PC-3 (cell line): Measurements from ENCODE around the gene RASSF4. TPM values are rescaled to one million over a fixed set of nuclear protein-coding genes. Genes with fewer than 3 reads are reported as not detected.

ENCODE experiments used
- ATAC-seq: fragments of 200-7000 bp; cut with Tn5 transposase; 2 replicates; pipeline ENCODE4 v1.9.1; 2020; ENCODE audit warnings: mild to moderate bottlenecking, moderate library complexity
- BruUV-seq: library from RNA; stranded (reverse); fragments of 400-500 nt; replicated peaks from 2 replicates; lab custom pipeline; 2021; lab: Mats Ljungman, UMichigan
- CTCF ChIA-PET: fragments of 300-600 bp; sonication (Branson Sonifier 250); formaldehyde crosslinking; loops from one replicate; lab custom pipeline; 2022; ENCODE audit warnings: antibody characterized with exemption; lab: Charles Lee
- POLR2A ChIA-PET: fragments of 300-600 bp; sonication (Branson Sonifier 250); formaldehyde crosslinking; loops from one replicate; lab custom pipeline; 2022; ENCODE audit warnings: antibody characterized with exemption; ENCODE audit not compliant: unreplicated experiment; lab: Charles Lee
- DNase-seq: peaks from one replicate; pipeline ENCODE4 v3.0.0-alpha.2; 2015
- H2AFZ ChIP-seq: fragments of 300-600 bp; sonication (generic); 2 replicates; pipeline ENCODE4 v1.6.0; 2016; ENCODE audit warnings: antibody characterized with exemption, low read length
- H3F3A ChIP-seq: fragments of 300-600 bp; sonication (generic); one replicate; pipeline ENCODE4 v1.6.0; 2017; ENCODE audit warnings: antibody characterized with exemption, low read length, control low read depth, mild to moderate bottlenecking; ENCODE audit not compliant: unreplicated experiment
- H3K27ac ChIP-seq: fragments of 300-600 bp; sonication (generic); 2 replicates; pipeline ENCODE4 v1.5.1; 2016; ENCODE audit warnings: mild to moderate bottlenecking, low read length
- H3K27me3 ChIP-seq: fragments of 300-600 bp; sonication (generic); 2 replicates; pipeline ENCODE4 v1.6.1; 2016; ENCODE audit warnings: low read length, mixed read lengths
- H3K36me3 ChIP-seq: fragments of 300-600 bp; sonication (generic); 2 replicates; pipeline ENCODE4 v1.6.1; 2016; ENCODE audit warnings: low read depth, mixed run types, low read length, mixed read lengths
- H3K4me1 ChIP-seq: fragments of 300-600 bp; sonication (generic); 2 replicates; pipeline ENCODE4 v1.5.1; 2016; ENCODE audit warnings: low read length; ENCODE audit not compliant: insufficient read depth
- H3K4me2 ChIP-seq: fragments of 300-600 bp; sonication (generic); 2 replicates; pipeline ENCODE4 v1.6.0; 2016; ENCODE audit warnings: low read length
- H3K4me3 ChIP-seq: fragments of 300-600 bp; sonication (generic); 2 replicates; pipeline ENCODE4 v1.5.1; 2016; ENCODE audit warnings: mild to moderate bottlenecking, low read length, mixed read lengths
- H3K79me2 ChIP-seq: fragments of 300-600 bp; sonication (generic); 2 replicates; pipeline ENCODE4 v1.6.1; 2017; ENCODE audit warnings: low read length, mixed read lengths
- H3K9ac ChIP-seq: fragments of 300-600 bp; sonication (generic); 2 replicates; pipeline ENCODE4 v1.6.0; 2016; ENCODE audit warnings: mild to moderate bottlenecking, low read length
- H3K9me2 ChIP-seq: fragments of 300-600 bp; sonication (generic); replicated peaks from 2 replicates; pipeline ENCODE4 v1.6.1; 2016; ENCODE audit warnings: mixed run types, low read length, mixed read lengths
- H3K9me3 ChIP-seq: fragments of 300-600 bp; sonication (generic); 2 replicates; pipeline ENCODE4 v1.6.1; 2016; ENCODE audit warnings: low read length, mixed read lengths
- H4K20me1 ChIP-seq: fragments of 300-600 bp; sonication (generic); 2 replicates; pipeline ENCODE4 v1.6.1; 2016; ENCODE audit warnings: low read length, mixed read lengths
- EZH2 ChIP-seq: fragments of 300-600 bp; sonication (generic); IDR thresholded peaks from one replicate; pipeline ENCODE4 v1.6.1; 2017; ENCODE audit warnings: antibody characterized with exemption, mild to moderate bottlenecking, low read length; ENCODE audit not compliant: unreplicated experiment
- EZH2phosphoT487 ChIP-seq: fragments of 300-600 bp; sonication (generic); IDR thresholded peaks from 2 replicates; pipeline ENCODE4 v1.6.1; 2018; ENCODE audit warnings: mild to moderate bottlenecking, antibody characterized with exemption, low read length, borderline replicate concordance
- intact Hi-C: fragments of 100-400 bp; cut with micrococcal nuclease; formaldehyde crosslinking; loops from 2 replicates; pipeline ENCODE4 v1.9.0; 2023
- total RNA-seq: library from RNA; depleted of rRNA; stranded (reverse); fragments of >200 nt; gene quantifications from 2 replicates; pipeline ENCODE4 v1.2.3, GENCODE V29; 2014
- TF ChIP-seq, protein P1 (sequence below): fragments of 300-600 bp; sonication (generic); conservative IDR thresholded peaks from 2 replicates; pipeline ENCODE4 v1.5.1; 2017; ENCODE audit warnings: antibody characterized with exemption, low read depth, mild to moderate bottlenecking, low read length

RASSF4 gene
- total RNA-seq, 1 experiment from 2014 or later, result 8.7 TPM

DNA sequence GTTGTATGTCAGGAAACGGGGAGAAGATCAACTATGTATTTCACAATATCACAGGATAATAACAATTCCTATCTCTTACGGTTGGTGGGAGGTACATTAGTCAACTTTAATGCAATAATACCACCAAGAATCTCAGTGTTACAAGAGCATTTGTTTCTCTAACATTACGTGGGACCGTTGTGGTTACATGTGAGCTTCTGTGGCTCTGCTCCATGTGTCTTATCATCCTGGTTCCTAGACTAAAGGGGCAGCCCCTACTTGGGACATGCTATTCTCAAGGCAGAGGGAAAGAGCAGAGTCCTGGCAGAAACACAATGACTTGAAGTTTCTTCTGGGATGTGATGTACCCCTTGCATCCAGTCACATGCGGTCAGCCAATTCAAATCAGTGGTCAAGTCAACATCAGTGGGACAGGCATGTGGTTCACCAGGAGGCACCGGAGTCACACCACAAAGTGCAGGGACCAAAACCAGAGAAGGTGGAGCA, 38.6 kb downstream of the RASSF4 start:
- no peak for TF ChIP-seq EZH2
- Histone ChIP-seq H3F3A (no peaks in the 10 kb centered on the region), H3K27ac (no peak overlapping the region), H3K9me3 (no peaks in the 10 kb centered on the region), H3K36me3 (peaks cover 6% of the 10 kb centered on the region; the same call in 1 of the 2 replicates), H4K20me1 (peaks cover 6% of the 10 kb centered on the region; the same call in 1 of the 2 replicates), H3K4me3 (no peak overlapping the region), H3K4me2 (no peak overlapping the region), H3K9ac (no peak overlapping the region), H2AFZ (no peak overlapping the region), H3K27me3 (no peaks in the 10 kb centered on the region), H3K9me2 (no peaks in the 10 kb centered on the region), H3K79me2 (peaks cover 17% of the 10 kb centered on the region), H3K4me1 (peaks cover 19% of the 10 kb centered on the region)
- ChIA-PET CTCF (no interaction called here), POLR2A (no interaction called here)
- no peak for ATAC-seq
- no peak for DNase-seq
- no TSS peak for BruUV-seq
- intact Hi-C loops, result no loop called here

DNA sequence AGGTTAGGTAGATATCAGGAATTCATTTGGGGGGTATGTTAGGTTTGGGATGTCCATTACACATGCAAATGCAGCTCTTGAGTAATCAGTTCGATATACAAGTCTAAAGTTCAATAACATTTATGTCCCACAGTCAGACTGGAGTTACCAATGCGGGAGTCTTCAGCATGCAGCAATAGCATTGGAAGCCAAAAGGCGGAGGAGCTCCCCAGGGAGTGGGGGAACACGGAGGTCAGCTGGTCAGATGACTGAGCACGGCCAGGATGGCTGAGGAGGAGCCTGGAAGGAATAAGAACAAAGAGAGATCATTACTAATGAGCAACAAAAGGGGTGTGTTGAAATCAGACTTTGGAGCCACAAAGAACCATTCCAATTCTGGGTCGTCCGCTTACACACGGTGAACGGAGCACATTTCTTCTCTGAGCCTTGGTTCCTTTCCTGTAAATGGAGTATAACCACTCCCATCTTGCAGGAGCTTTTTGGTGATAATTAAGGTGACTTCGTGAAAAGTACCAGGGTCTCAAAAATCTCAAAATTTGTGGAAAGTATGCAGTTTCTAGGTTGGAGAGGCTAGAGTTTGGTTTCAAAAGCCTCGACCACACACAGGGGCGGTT, 40.6 kb downstream of the RASSF4 start:
- H3K27ac ChIP-seq, result peak overlapping the region; percentile 73
- no peaks in the 10 kb centered on the region for H3K9me2 ChIP-seq
- no peaks in the 10 kb centered on the region for H3K27me3 ChIP-seq
- H2AFZ ChIP-seq, result peak overlapping the region; percentile 94
- BruUV-seq, result TSS peak; percentile 68
- no peaks in the 10 kb centered on the region for H3F3A ChIP-seq
- DNase-seq (peak; percentile 6), ATAC-seq (no peak)
- H3K36me3 ChIP-seq, result peaks cover 24% of the 10 kb centered on the region; the same call in 1 of the 2 replicates
- CTCF ChIA-PET, result no interaction called here
- peaks cover 19% of the 10 kb centered on the region for H3K4me1 ChIP-seq
- TF ChIP-seq EZH2phosphoT487 (no peak), EZH2 (no peak)
- TF ChIP-seq, protein P1, sequence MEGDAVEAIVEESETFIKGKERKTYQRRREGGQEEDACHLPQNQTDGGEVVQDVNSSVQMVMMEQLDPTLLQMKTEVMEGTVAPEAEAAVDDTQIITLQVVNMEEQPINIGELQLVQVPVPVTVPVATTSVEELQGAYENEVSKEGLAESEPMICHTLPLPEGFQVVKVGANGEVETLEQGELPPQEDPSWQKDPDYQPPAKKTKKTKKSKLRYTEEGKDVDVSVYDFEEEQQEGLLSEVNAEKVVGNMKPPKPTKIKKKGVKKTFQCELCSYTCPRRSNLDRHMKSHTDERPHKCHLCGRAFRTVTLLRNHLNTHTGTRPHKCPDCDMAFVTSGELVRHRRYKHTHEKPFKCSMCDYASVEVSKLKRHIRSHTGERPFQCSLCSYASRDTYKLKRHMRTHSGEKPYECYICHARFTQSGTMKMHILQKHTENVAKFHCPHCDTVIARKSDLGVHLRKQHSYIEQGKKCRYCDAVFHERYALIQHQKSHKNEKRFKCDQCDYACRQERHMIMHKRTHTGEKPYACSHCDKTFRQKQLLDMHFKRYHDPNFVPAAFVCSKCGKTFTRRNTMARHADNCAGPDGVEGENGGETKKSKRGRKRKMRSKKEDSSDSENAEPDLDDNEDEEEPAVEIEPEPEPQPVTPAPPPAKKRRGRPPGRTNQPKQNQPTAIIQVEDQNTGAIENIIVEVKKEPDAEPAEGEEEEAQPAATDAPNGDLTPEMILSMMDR, result no peak
- H3K79me2 ChIP-seq, result peaks cover 24% of the 10 kb centered on the region
- intact Hi-C loops, result loop anchor here (1.0 to 10.0 kb wide), 3 partner anchors 18 to 675 kb away; partner anchors contain the start of gene ZFAND4
- POLR2A ChIA-PET, result interaction anchor here (0.8 to 1.5 kb wide), 2 partner anchors 19 to 21 kb away, joined by 5 read pairs; partner anchors contain the start of gene DEPP1
- H3K9ac ChIP-seq, result peak overlapping the region; percentile 85
- H3K9me3 ChIP-seq, result no peaks in the 10 kb centered on the region
- H3K4me2 ChIP-seq, result peak overlapping the region; percentile 80
- peaks cover 6% of the 10 kb centered on the region; the same call in 1 of the 2 replicates for H4K20me1 ChIP-seq
- H3K4me3 ChIP-seq, result peak overlapping the region; percentile 65

DNA sequence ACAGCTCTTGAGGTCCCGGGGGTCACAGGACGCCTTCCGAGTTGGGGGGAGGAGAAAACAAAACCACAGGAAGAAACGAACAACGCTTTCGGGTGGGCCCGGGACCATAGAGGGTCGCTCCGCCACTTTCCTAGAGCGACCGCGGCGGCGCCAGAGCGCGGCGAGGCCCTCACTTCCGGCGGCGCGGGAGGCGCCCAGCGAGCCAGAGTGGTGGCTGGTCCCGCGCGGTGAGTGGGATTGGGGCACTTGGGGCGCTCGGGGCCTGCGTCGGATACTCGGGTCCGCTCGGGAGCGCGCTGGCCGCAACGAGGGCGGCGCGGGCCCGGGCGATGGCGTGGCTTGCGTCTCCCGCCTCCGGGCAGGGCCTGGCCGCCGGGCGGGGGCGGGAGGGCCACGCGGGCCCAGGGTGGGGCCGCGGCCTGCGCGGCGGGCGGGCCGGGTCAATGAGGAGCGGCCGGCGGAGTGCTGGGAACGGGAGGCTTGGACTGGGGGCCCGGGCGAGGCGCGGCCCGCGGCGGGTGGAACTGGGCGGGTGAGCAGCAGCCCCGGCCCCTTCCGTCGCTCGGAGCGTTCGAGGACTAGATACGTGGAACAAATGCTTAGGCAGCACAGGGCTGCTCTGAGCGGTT, 41.3 kb downstream of the RASSF4 start, which contains the start of gene ZNF22:
TSS of gene ZNF22 (plus strand) at position 172 of the 629 bp plus-strand sequence. CDS start 2,446 bp downstream, outside the sequence.
- intact Hi-C loops, result loop anchor here (1.0 to 10.0 kb wide), 3 partner anchors 19 to 674 kb away; partner anchors contain the start of gene ZFAND4
- ATAC-seq, result peak; percentile 75
- CTCF ChIA-PET, result interaction anchor here (1.0 to 1.2 kb wide), 2 partner anchors 19 to 235 kb away, joined by 3 to 8 read pairs; no protein-coding TSS in a partner anchor
- H3K9ac ChIP-seq, result peak within 1 kb of the TSS; percentile 85
- TF ChIP-seq EZH2 (no peak), EZH2phosphoT487 (no peak)
- TF ChIP-seq, protein P1, result no peak
- POLR2A ChIA-PET, result interaction anchor here (0.7 to 1.5 kb wide), 2 partner anchors 20 to 68 kb away, joined by 3 to 5 read pairs; no protein-coding TSS in a partner anchor
- peak within 1 kb of the TSS; percentile 65 for H3K4me3 ChIP-seq
- peak within 1 kb of the TSS; percentile 80 for H3K4me2 ChIP-seq
- DNase-seq, result peak; percentile 57
- H3K9me2 ChIP-seq, result no peaks in the 10 kb centered on the region
- peaks cover 19% of the 10 kb centered on the region for H3K4me1 ChIP-seq
- H4K20me1 ChIP-seq, result peaks cover 6% of the 10 kb centered on the region; the same call in 1 of the 2 replicates
- H3K27me3 ChIP-seq, result no peaks in the 10 kb centered on the region
- H3K79me2 ChIP-seq, result peaks cover 24% of the 10 kb centered on the region
- H3K9me3 ChIP-seq, result no peaks in the 10 kb centered on the region
- BruUV-seq, result no TSS peak
- peak within 1 kb of the TSS; percentile 94 for H2AFZ ChIP-seq
- H3K36me3 ChIP-seq, result peaks cover 24% of the 10 kb centered on the region; the same call in 1 of the 2 replicates
- H3K27ac ChIP-seq, result peak within 1 kb of the TSS; percentile 73
- H3F3A ChIP-seq, result no peaks in the 10 kb centered on the region
